H1 (cell line): ENCODE results near the gene ITIH4. TPM values are rescaled to one million over a fixed set of nuclear protein-coding genes. Genes with fewer than 3 reads are reported as not detected.

ENCODE experiments used
- CTBP2 ChIP-seq: IDR thresholded peaks from 2 replicates; pipeline ENCODE4 v1.7.0; 2011; ENCODE audit warnings: borderline replicate concordance, mild to moderate bottlenecking, moderate library complexity, mixed read lengths, low read length; ENCODE audit not compliant: insufficient read depth, insufficient read length
- NRF1 ChIP-seq: IDR thresholded peaks from 2 replicates; pipeline ENCODE4 v1.6.1; 2011; ENCODE audit warnings: mild to moderate bottlenecking, low read depth, low read length, improper control_type of control experiment
- POLR2AphosphoS5 ChIP-seq: IDR thresholded peaks from 2 replicates; pipeline ENCODE4 v1.6.1; 2011; ENCODE audit warnings: low read depth, low read length
- TEAD4 ChIP-seq: IDR thresholded peaks from 2 replicates; pipeline ENCODE4 v1.6.1; 2012; ENCODE audit warnings: low read depth, low read length, inconsistent platforms, mixed read lengths
- polyA plus RNA-seq, 7 experiments: library from polyadenylated mRNA; depleted of rRNA in 3 of 7; stranded (reverse) in 5 of 7; unstranded in 2 of 7; fragments of >200 nt in 5 of 7; fragments of 200-250 nt in 2 of 7; gene quantifications; 1 replicate in 5 of 7; 2 replicates in 1 of 7; 4 replicates in 1 of 7; pipeline versions ENCODE4 v1.2.1 to v1.2.3, GENCODE V29; 2011 to 2013; ENCODE audit warnings: missing spikeins in 2 of 7, mixed read lengths in 2 of 7
- total RNA-seq: library from RNA; stranded (reverse); fragmentation: NEBNext Ultra II Directional; extraction: Animal tissue kit (Norgen Biotek cat#: 25700); gene quantifications from 2 replicates; pipeline ENCODE4 v1.2.1, GENCODE V29; 2021
- TF ChIP-seq, protein P1 (sequence below): IDR thresholded peaks from 2 replicates; pipeline ENCODE4 v1.6.1; 2012; ENCODE audit warnings: inconsistent platforms

ITIH4 gene
- total and polyA plus RNA-seq, 2 of the 8 experiments (the other 6 are each of a cell fraction or from before 2014, with no cell fraction given) = 3.4 to 3.7 TPM

DNA sequence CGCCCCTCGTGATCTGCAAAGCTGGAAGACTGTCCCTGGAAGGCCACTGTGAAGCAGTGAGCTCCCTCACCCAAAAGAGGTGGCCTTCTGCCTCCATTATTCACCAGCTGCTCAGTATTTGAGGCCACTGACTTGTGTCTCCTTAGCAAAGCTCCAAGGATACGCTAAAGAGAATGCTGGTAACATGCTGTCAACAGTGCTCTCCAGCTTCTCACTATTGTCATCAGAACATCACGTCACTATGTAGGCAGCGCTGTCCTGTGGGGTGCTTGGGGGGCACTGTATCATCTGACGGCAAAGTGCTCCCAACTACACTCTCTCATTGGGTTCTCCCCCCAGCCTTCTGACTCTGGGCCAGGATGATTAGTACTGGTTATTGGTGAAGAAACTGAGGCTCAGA lies 14.3 kb downstream of the ITIH4 start (continued):
- TF ChIP-seq, protein P1, sequence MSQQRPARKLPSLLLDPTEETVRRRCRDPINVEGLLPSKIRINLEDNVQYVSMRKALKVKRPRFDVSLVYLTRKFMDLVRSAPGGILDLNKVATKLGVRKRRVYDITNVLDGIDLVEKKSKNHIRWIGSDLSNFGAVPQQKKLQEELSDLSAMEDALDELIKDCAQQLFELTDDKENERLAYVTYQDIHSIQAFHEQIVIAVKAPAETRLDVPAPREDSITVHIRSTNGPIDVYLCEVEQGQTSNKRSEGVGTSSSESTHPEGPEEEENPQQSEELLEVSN = no peak
- TF ChIP-seq NRF1 (no peak), CTBP2 (no peak), TEAD4 (no peak), POLR2AphosphoS5 (no peak)
